Epithelial cell of esophagus (primary cell): ENCODE data around the gene FLAD1.

Experiments
- DNase-seq: peaks from one replicate; pipeline ENCODE4 v3.0.0; 2010; ENCODE audit warnings: low read depth
- H3K4me3 ChIP-seq: 2 replicates; pipeline ENCODE4 v1.5.1; 2011; ENCODE audit warnings: mild to moderate bottlenecking, low read length, control low read depth
- TF ChIP-seq, protein P1 (sequence below): IDR thresholded peaks from 2 replicates; pipeline ENCODE4 v1.5.1; 2011; ENCODE audit warnings: low read depth, mild to moderate bottlenecking, low read length, control low read depth, inconsistent platforms; ENCODE audit not compliant: insufficient read depth; ENCODE audit errors: missing control alignments

FLAD1 gene

DNA sequence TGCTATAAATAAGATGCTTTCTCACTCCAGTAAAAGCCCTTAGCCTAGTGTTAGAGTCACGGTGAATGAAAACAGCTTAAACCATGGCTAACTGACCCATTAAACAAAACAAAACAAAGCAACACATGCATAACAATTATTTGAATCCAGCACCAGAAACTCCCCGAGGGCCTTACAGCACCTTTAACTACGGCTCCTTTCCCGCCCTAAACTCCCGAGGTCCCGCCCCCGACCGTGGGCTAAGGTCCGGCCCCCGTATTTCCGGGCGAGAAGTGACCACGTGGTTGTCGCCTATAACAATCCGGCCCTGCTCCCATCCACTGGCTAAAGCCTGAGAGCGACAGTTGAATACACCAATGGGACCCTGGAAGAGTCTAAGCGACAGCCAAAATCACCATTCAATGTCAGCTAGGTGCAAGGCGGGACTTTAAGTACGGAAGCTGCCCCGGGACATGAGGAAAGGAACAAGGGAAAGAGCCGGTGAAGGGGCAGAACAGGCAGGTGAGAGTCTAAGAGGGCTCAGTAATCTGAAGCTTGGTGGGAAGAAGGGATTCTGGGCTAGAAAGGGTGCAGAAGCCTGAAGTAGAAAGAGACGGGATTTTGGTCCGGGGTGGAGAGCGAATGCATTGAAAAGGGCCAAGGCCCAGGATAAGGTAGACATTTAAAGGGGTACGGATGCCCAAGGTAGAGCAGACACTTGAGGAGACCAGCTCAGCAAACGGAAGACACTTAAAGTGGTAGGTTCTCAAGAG lies at the start of gene FLAD1:
FLAD1 (plus strand) TSS at position 448 of the 752 bp plus-strand sequence. CDS start 351 bp downstream, outside the sequence.
- DNase-seq, result peak; percentile 100
- peak within 1 kb of the TSS; percentile 91 for H3K4me3 ChIP-seq
- TF ChIP-seq, protein P1, sequence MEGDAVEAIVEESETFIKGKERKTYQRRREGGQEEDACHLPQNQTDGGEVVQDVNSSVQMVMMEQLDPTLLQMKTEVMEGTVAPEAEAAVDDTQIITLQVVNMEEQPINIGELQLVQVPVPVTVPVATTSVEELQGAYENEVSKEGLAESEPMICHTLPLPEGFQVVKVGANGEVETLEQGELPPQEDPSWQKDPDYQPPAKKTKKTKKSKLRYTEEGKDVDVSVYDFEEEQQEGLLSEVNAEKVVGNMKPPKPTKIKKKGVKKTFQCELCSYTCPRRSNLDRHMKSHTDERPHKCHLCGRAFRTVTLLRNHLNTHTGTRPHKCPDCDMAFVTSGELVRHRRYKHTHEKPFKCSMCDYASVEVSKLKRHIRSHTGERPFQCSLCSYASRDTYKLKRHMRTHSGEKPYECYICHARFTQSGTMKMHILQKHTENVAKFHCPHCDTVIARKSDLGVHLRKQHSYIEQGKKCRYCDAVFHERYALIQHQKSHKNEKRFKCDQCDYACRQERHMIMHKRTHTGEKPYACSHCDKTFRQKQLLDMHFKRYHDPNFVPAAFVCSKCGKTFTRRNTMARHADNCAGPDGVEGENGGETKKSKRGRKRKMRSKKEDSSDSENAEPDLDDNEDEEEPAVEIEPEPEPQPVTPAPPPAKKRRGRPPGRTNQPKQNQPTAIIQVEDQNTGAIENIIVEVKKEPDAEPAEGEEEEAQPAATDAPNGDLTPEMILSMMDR, result no peak

DNA sequence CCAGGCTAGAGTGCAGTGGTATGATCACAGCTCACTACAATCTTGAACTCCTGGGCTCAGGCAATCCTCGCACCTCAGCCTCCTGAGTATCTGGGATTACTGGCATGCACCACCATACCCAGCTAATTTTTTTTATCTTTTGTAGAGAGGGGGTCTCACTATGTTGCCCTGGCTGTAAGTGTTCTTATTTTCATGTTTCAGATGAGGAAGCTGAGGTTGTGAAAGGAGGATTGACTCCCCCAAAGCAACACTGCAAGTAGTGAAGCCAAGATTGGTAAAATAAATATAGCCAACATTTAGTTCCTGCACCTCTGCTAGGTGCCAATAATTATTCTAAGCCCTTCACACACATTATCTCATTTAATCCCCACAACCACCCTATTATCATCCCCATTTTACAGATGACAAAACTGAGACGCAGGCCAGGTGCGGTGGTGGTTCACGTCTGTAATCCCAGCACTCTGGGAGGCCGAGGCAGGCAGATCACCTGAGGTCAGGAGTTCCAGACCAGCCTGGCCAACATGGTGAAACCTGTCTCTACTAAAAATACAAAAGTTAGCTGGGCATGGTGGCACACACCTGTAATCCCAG lies 48.7 kb upstream of the FLAD1 start:
- DNase-seq, result no peak
- no peak overlapping the region for H3K4me3 ChIP-seq
- TF ChIP-seq, protein P1, result no peak

GRCh38 chr1:154935749-154936554 lies 47.2 kb upstream of the FLAD1 start:
- TF ChIP-seq, protein P1, result no peak
- no peak for DNase-seq
- peak overlapping the region; percentile 67 for H3K4me3 ChIP-seq

DNA sequence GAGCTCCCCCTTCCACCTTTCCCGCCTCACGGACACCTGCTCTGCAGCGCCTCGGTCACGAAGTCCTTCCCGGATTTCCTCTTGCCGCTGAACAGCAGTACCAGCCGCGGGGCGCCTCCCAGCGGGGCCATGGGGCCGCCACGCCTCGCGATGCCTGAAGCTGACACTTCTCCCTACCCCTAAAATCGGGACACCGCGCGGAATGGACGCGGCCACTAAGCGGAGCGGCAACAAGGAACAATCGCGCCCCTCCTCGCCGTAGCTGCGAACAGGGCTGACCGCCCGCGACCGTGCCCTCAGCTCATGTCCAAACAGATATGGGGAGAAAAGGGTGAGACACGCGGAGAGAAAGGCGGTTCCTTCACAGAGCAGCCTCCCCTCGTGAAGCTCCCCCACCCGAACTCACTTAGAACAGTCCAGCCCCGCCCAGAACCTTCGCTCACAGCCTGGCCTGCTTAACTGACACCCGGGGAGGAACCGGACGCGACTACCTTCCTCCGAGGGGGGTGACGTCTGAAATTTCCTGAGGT lies 46.5 kb upstream of the FLAD1 start, which contains the start of gene PMVK:
PMVK (minus strand) TSS at position 165 of the 530 bp plus-strand sequence; CDS start at position 131, 34 bp downstream.
- peak within 1 kb of the TSS; percentile 67 for H3K4me3 ChIP-seq
- peak; percentile 98 for DNase-seq
- TF ChIP-seq, protein P1, result peak; percentile 36

GRCh38 chr1:154937085-154937987 lies 45.8 kb upstream of the FLAD1 start:
- peak; percentile 96 for DNase-seq
- TF ChIP-seq, protein P1, result peak; percentile 40
- peak overlapping the region; percentile 67 for H3K4me3 ChIP-seq

DNA sequence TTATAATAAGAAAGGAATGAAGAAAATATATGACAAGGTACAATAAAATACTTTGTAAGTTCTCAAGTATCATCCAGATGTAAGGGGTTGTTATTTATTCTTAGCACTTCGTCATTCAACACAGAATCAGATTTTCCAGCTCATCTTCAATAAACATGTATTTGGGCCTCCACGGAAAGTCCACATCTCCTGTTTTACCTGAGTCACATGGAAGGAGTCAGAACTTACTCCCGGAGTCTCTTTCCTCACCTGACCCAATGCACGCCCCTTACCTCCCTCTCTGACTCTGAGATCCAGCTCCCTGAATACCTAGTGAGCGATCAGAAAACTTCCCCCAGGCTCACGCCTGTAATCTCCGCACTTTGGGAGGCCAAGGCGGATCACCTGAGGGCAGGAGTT lies 45.2 kb upstream of the FLAD1 start:
- DNase-seq, result peak; percentile 70
- H3K4me3 ChIP-seq, result peak overlapping the region; percentile 67
- TF ChIP-seq, protein P1, result no peak
